ENCODE measurements around the gene CACNG1. TPM values are rescaled to one million over a fixed set of nuclear protein-coding genes. Genes with fewer than 3 reads are reported as not detected.

Gene CACNG1
- polyA plus RNA-seq, 2 of the 4 experiments (the other 2 are of a cell fraction): 0.15 TPM; not detected in 1

- TF ChIP-seq USF2 (IDR thresholded peaks at IDR 0.05) (no peak), POLR2A (IDR thresholded peaks at IDR 0.05; ENCODE audit: low read length) (no peak), EP300 (IDR thresholded peaks at IDR 0.05) (no peak), ZSCAN20 (CRISPR knock-in tag; IDR thresholded peaks at IDR 0.05) (no peak)
Observed at GRCh38 chr17:67066717-67067116, 22.4 kb downstream of the CACNG1 start (continued).

- Histone ChIP-seq H3K9me3 (no peaks in the 10 kb centered on the region), H3K4me3 (no peak overlapping the region), H3K4me1 (no peaks in the 10 kb centered on the region), H3K4me2 (no peak overlapping the region), H3K27ac (no peak overlapping the region)
- 79% methylated on average over 13 of the region's 13 CpGs for WGBS (ENCODE audit: missing lambda C conversion rate)
- FAIRE-seq: no peak
- CTCF ChIA-PET: interaction anchor here (0.9 to 2.1 kb wide), 4 partner anchors 9 to 13 kb away, joined by 3 to 6 read pairs (median 3); no protein-coding TSS in a partner anchor
- no peak for DNase-seq (ENCODE audit: low read depth in 1 of 2, low spot score in 1 of 2)
- TF ChIP-seq REST (IDR thresholded peaks at IDR 0.05) (no peak), E2F6 (IDR thresholded peaks at IDR 0.05; ENCODE audit: borderline replicate concordance, low read depth) (no peak)
- ATAC-seq: no peak; a peak in 1 of 6 replicates
- POLR2A ChIA-PET: no interaction called here
Observed at GRCh38 chr17:67067571-67068482, 23.5 kb downstream of the CACNG1 start.

- no peak overlapping the region for H3K27ac ChIP-seq
- POLR2A ChIA-PET: no interaction called here
- TF ChIP-seq FOXS1 (CRISPR knock-in tag; IDR thresholded peaks at IDR 0.05) (no peak), CEBPB (IDR thresholded peaks at IDR 0.05) (no peak), TFCP2L1 (CRISPR knock-in tag; IDR thresholded peaks at IDR 0.05) (no peak), BHLHE40 (IDR thresholded peaks at IDR 0.05; ENCODE audit: low read depth, low read length) (no peak), PBX3 (IDR thresholded peaks at IDR 0.05) (no peak), ZC3H11A (IDR thresholded peaks at IDR 0.05) (no peak), RCOR1 (IDR thresholded peaks at IDR 0.05; ENCODE audit: low read depth, low read length) (no peak), E2F6 (IDR thresholded peaks at IDR 0.05; ENCODE audit: borderline replicate concordance, low read depth) (no peak), HOXA7 (CRISPR knock-in tag; IDR thresholded peaks at IDR 0.05) (no peak), NR3C1 (IDR thresholded peaks at IDR 0.05) (no peak), HOXB13 (CRISPR knock-in tag; IDR thresholded peaks at IDR 0.05; ENCODE audit: low read depth) (no peak), SREBF2 (IDR thresholded peaks at IDR 0.05) (no peak), CBX2 (IDR thresholded peaks at IDR 0.05; ENCODE audit: borderline replicate concordance, low read depth) (no peak), FOSL2 (IDR thresholded peaks at IDR 0.05) (no peak), FOSL2 (CRISPR knock-in tag; IDR thresholded peaks at IDR 0.05) (no peak), JUN (IDR thresholded peaks at IDR 0.05) (no peak), ZSCAN20 (CRISPR knock-in tag; IDR thresholded peaks at IDR 0.05) (no peak)
- H3K4me3 ChIP-seq: no peak overlapping the region
- CTCF ChIA-PET: interaction anchor here (1.2 to 2.1 kb wide), 2 partner anchors 10 to 170 kb away, joined by 3 to 6 read pairs; no protein-coding TSS in a partner anchor
- no peak overlapping the region for H3K4me2 ChIP-seq
- FAIRE-seq (no peak), DNase-seq (ENCODE audit: low read depth in 1 of 2, low spot score in 1 of 2) (no peak), ATAC-seq (no peak)
- no peaks in the 10 kb centered on the region for H3K9me3 ChIP-seq
- no peaks in the 10 kb centered on the region for H3K4me1 ChIP-seq
- 63% methylated on average over 3 of the region's 3 CpGs for WGBS (ENCODE audit: missing lambda C conversion rate)
Observed at GRCh38 chr17:67068999-67069398, 24.6 kb downstream of the CACNG1 start.

Measured in A549 (cell line).